K562 (cell line): ENCODE data around the gene TPGS1. TPM values are rescaled to one million over a fixed set of nuclear protein-coding genes. Genes with fewer than 3 reads are reported as not detected.

Source experiments
- ARHGAP35 ChIP-seq: fragments of 450-650 bp; IDR thresholded peaks from 2 replicates; pipeline ENCODE4 v1.6.1; 2018; ENCODE audit not compliant: partially characterized antibody
- BHLHE40 ChIP-seq: IDR thresholded peaks from 2 replicates; pipeline ENCODE4 v1.6.1; 2011; ENCODE audit warnings: low read length, improper control_type of control experiment
- CBFA2T2 ChIP-seq: fragments of 450-650 bp; conservative IDR thresholded peaks from 2 replicates; pipeline ENCODE4 v1.6.1; 2017; ENCODE audit warnings: mild to moderate bottlenecking
- CBX5 ChIP-seq: IDR thresholded peaks from 2 replicates; pipeline ENCODE4 v1.6.1; 2014; ENCODE audit warnings: low read depth, borderline replicate concordance
- CEBPB ChIP-seq: fragments of 450-650 bp; IDR thresholded peaks from 2 replicates; pipeline ENCODE4 v1.6.1; 2016; ENCODE audit warnings: missing genetic modification characterization, missing compliant biosample characterization
- DPF2 ChIP-seq: fragments of 450-650 bp; IDR thresholded peaks from 2 replicates; pipeline ENCODE4 v1.6.1; 2016
- ESRRA ChIP-seq: fragments of 450-650 bp; IDR thresholded peaks from 2 replicates; pipeline ENCODE4 v1.6.1; 2014; ENCODE audit warnings: low read depth, mild to moderate bottlenecking, moderate library complexity, borderline replicate concordance
- HEY1 ChIP-seq: fragments of 250-450 bp; sonication (Bioruptor Pico); IDR thresholded peaks from 2 replicates; pipeline ENCODE4 v1.5.0; 2020; ENCODE audit warnings: mild to moderate bottlenecking, moderate library complexity, borderline replicate concordance
- HINFP ChIP-seq: fragments of 450-650 bp; conservative IDR thresholded peaks from 2 replicates; pipeline ENCODE4 v1.6.1; 2016; ENCODE audit warnings: missing genetic modification characterization, low read depth, mild to moderate bottlenecking, control low read depth, missing compliant biosample characterization
- HMG20B ChIP-seq: fragments of 250-450 bp; sonication (Bioruptor Pico); IDR thresholded peaks from 2 replicates; pipeline ENCODE4 v1.5.0; 2021; ENCODE audit warnings: mild to moderate bottlenecking
- HNRNPH1 ChIP-seq: fragments of 200-400 bp; formaldehyde crosslinking; optimal IDR thresholded peaks from 2 replicates; pipeline ENCODE3; 2017; ENCODE audit warnings: low read depth, mild to moderate bottlenecking, low read length, moderate library complexity
- PHB ChIP-seq: fragments of 250-450 bp; sonication (Bioruptor Pico); IDR thresholded peaks from 2 replicates; pipeline ENCODE4 v1.5.0; 2021
- RBBP5 ChIP-seq: fragments of 200-600 bp; sonication (generic); IDR thresholded peaks from 2 replicates; pipeline ENCODE4 v1.6.1; 2012; ENCODE audit warnings: borderline replicate concordance, mild to moderate bottlenecking, low read length, control low read depth, inconsistent platforms; ENCODE audit not compliant: insufficient read depth, poor library complexity, severe bottlenecking
- SIN3A ChIP-seq, 2 experiments: fragments of 150-350 bp in 1 of 2; IDR thresholded peaks; 2 replicates each; pipeline ENCODE4 v1.6.1; 2011 to 2016; ENCODE audit warnings: borderline replicate concordance in 2 of 2, low read depth in 2 of 2, low read length in 2 of 2, mild to moderate bottlenecking in 2 of 2, moderate library complexity in 2 of 2; ENCODE audit not compliant: control insufficient read depth in 1 of 2
- TFAP4 ChIP-seq: sonication (generic); formaldehyde crosslinking; IDR thresholded peaks from 2 replicates; pipeline ENCODE4 v1.8.0; 2022; ENCODE audit warnings: missing genetic modification reagents, mild to moderate bottlenecking, moderate library complexity, borderline replicate concordance
- ZBTB7A ChIP-seq: IDR thresholded peaks from 2 replicates; pipeline ENCODE4 v1.6.1; 2011; ENCODE audit warnings: low read depth, mild to moderate bottlenecking, low read length, moderate library complexity, borderline replicate concordance; ENCODE audit not compliant: control insufficient read depth
- ZNF12 ChIP-seq: sonication (generic); formaldehyde crosslinking; IDR thresholded peaks from 2 replicates; pipeline ENCODE4 v1.4.0; 2020; ENCODE audit warnings: mild to moderate bottlenecking, missing genetic modification reagents
- ZNF586 ChIP-seq: fragments of 450-650 bp; formaldehyde crosslinking; conservative IDR thresholded peaks from 2 replicates; pipeline ENCODE4 v1.4.0; 2020; ENCODE audit warnings: mild to moderate bottlenecking, moderate library complexity
- polyA plus RNA-seq, 8 experiments: library from polyadenylated mRNA; depleted of rRNA in 4 of 8; stranded (reverse) in 5 of 8; unstranded in 3 of 8; fragments of >200 nt; fragmentation: Nextera tagmentation in 2 of 8; fragmentation: Illumina TruSeq in 1 of 8; extraction: Ambion mirVana in 2 of 8; extraction: Trizol in 1 of 8; gene quantifications; 2 replicates each; pipeline versions ENCODE4 v1.2.1 to v1.2.3, GENCODE V29; 2011 to 2014; ENCODE audit warnings: inconsistent platforms in 1 of 8, missing spikeins in 1 of 8
- total RNA-seq, 7 experiments: library from RNA; depleted of rRNA in 6 of 7; stranded (reverse); fragments of >200 nt in 6 of 7; fragmentation: Illumina TruSeq in 2 of 7; extraction: Trizol in 2 of 7; gene quantifications; 2 replicates each; pipeline versions ENCODE4 v1.2.1 to v1.2.3, GENCODE V29; 2011 to 2021; ENCODE audit warnings: low replicate concordance in 1 of 7
- TF ChIP-seq, protein P1 (sequence below): fragments of 200-800 bp; sonication (Bioruptor generic); IDR thresholded peaks from 2 replicates; pipeline ENCODE4 v1.6.1; 2016; ENCODE audit warnings: missing genetic modification characterization, missing compliant biosample characterization
- TF ChIP-seq, protein P2 (sequence below): fragments of 250-450 bp; sonication (Bioruptor Pico); IDR thresholded peaks from 2 replicates; pipeline ENCODE4 v1.8.0; 2021; ENCODE audit warnings: mild to moderate bottlenecking, moderate library complexity

Gene TPGS1
- total and polyA plus RNA-seq, 9 of the 15 experiments (the other 6 are each of a cell fraction or from before 2014, with no cell fraction given), result 0.30 to 31.6 (median 1.2) TPM; not detected in 2

DNA sequence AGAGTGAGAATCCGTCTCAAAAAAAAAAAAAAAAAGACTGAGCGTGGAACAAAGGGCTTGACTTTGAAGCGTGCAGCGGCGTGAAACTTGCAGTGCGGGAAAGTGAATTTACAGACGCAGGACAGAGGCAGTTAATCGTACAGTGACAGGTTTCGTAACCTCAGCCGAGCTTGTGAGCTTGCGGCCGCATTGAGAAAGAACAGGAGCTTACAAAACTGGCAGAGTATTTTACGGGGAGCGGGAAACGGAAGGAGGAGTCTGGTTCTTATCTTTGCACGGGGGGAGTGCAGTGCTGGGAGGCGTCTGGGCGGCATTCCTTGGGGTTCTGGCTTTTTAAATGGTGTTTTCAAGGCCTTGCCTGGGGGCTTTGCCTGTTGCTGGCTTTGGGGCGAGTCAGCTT lies 59.1 kb downstream of the TPGS1 start (continued):
- no peak for TF ChIP-seq HINFP (tag)
- TF ChIP-seq RBBP5, result peak; percentile 52
- TF ChIP-seq TFAP4 (CRISPR knock-in tag), result 0 out of 2 replicates have a peak, but pooled peaks have one; percentile 16
- no peak for TF ChIP-seq ZNF586 (CRISPR knock-in tag)
- TF ChIP-seq HEY1 (CRISPR knock-in tag), result no peak
- peak; percentile 49 for TF ChIP-seq CBFA2T2
- no peak for TF ChIP-seq HMG20B (CRISPR knock-in tag)
- TF ChIP-seq ARHGAP35, result no peak
- TF ChIP-seq BHLHE40, result peak; percentile 75
- TF ChIP-seq CEBPB, result peak; percentile 98
- TF ChIP-seq ESRRA, result peak; percentile 26; the same call in 1 of the 2 replicates
- peak; percentile 77 for TF ChIP-seq DPF2
- no peak for TF ChIP-seq PHB
- peak; percentile 65; the same call in 1 of the 2 replicates for TF ChIP-seq ZBTB7A
- no peak for TF ChIP-seq HNRNPH1
- TF ChIP-seq, protein P1, sequence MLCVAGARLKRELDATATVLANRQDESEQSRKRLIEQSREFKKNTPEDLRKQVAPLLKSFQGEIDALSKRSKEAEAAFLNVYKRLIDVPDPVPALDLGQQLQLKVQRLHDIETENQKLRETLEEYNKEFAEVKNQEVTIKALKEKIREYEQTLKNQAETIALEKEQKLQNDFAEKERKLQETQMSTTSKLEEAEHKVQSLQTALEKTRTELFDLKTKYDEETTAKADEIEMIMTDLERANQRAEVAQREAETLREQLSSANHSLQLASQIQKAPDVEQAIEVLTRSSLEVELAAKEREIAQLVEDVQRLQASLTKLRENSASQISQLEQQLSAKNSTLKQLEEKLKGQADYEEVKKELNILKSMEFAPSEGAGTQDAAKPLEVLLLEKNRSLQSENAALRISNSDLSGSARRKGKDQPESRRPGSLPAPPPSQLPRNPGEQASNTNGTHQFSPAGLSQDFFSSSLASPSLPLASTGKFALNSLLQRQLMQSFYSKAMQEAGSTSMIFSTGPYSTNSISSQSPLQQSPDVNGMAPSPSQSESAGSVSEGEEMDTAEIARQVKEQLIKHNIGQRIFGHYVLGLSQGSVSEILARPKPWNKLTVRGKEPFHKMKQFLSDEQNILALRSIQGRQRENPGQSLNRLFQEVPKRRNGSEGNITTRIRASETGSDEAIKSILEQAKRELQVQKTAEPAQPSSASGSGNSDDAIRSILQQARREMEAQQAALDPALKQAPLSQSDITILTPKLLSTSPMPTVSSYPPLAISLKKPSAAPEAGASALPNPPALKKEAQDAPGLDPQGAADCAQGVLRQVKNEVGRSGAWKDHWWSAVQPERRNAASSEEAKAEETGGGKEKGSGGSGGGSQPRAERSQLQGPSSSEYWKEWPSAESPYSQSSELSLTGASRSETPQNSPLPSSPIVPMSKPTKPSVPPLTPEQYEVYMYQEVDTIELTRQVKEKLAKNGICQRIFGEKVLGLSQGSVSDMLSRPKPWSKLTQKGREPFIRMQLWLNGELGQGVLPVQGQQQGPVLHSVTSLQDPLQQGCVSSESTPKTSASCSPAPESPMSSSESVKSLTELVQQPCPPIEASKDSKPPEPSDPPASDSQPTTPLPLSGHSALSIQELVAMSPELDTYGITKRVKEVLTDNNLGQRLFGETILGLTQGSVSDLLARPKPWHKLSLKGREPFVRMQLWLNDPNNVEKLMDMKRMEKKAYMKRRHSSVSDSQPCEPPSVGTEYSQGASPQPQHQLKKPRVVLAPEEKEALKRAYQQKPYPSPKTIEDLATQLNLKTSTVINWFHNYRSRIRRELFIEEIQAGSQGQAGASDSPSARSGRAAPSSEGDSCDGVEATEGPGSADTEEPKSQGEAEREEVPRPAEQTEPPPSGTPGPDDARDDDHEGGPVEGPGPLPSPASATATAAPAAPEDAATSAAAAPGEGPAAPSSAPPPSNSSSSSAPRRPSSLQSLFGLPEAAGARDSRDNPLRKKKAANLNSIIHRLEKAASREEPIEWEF (CRISPR knock-in tag), result no peak
- TF ChIP-seq SIN3A (IDR thresholded peaks at IDR 0.05; ENCODE audit: borderline replicate concordance in 2 of 2, control insufficient read depth in 1 of 2, low read depth in 2 of 2, low read length in 2 of 2), result no peak
- TF ChIP-seq ZNF12 (CRISPR knock-in tag), result no peak
- peak; percentile 79; the same call in 1 of the 2 replicates for TF ChIP-seq CBX5
- TF ChIP-seq, protein P2, sequence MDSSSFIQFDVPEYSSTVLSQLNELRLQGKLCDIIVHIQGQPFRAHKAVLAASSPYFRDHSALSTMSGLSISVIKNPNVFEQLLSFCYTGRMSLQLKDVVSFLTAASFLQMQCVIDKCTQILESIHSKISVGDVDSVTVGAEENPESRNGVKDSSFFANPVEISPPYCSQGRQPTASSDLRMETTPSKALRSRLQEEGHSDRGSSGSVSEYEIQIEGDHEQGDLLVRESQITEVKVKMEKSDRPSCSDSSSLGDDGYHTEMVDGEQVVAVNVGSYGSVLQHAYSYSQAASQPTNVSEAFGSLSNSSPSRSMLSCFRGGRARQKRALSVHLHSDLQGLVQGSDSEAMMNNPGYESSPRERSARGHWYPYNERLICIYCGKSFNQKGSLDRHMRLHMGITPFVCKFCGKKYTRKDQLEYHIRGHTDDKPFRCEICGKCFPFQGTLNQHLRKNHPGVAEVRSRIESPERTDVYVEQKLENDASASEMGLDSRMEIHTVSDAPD (CRISPR knock-in tag), result no peak
